ENCODE measurements around the gene CYBA.

DNA sequence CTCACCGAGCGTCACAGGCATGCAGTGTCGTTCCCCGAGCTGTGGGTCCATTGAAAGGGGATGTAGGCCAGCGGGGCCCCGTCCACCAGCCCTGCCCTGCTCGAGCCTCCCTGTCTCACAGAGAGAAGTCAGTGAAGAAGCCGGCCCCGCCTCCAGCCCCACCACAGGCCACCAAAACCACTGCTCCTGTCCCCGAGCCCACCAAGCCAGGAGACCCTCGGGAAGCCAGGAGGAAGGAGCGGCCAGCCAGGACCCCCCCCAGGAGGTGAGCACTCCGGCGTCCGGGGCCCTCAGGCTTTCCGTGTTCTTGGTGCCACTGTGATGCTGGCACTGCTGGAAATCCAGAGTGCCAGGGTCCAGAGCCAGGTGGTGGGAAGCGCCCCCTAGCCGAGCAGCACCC, 26.4 kb downstream of the CYBA start:
- TF ChIP-seq, protein P1, sequence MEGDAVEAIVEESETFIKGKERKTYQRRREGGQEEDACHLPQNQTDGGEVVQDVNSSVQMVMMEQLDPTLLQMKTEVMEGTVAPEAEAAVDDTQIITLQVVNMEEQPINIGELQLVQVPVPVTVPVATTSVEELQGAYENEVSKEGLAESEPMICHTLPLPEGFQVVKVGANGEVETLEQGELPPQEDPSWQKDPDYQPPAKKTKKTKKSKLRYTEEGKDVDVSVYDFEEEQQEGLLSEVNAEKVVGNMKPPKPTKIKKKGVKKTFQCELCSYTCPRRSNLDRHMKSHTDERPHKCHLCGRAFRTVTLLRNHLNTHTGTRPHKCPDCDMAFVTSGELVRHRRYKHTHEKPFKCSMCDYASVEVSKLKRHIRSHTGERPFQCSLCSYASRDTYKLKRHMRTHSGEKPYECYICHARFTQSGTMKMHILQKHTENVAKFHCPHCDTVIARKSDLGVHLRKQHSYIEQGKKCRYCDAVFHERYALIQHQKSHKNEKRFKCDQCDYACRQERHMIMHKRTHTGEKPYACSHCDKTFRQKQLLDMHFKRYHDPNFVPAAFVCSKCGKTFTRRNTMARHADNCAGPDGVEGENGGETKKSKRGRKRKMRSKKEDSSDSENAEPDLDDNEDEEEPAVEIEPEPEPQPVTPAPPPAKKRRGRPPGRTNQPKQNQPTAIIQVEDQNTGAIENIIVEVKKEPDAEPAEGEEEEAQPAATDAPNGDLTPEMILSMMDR (IDR thresholded peaks at IDR 0.05): no peak
- no peak for TF ChIP-seq POLR2A (IDR thresholded peaks at IDR 0.05)
